Astrocyte of the spinal cord (primary cell): ENCODE data around the gene ABCC8.

Source experiments
- DNase-seq: peaks from one replicate; pipeline ENCODE4 v3.0.0; 2011; ENCODE audit warnings: low read depth, low spot score
- H3K4me3 ChIP-seq: 2 replicates; pipeline ENCODE4 v1.5.1; 2011; ENCODE audit warnings: low read depth, mild to moderate bottlenecking, low read length, moderate library complexity
- CTCF ChIP-seq: IDR thresholded peaks from 2 replicates; pipeline ENCODE4 v1.5.1; 2012; ENCODE audit warnings: low read depth, mild to moderate bottlenecking, low read length, inconsistent platforms
- in situ Hi-C: cut with HindIII; loops from 2 replicates; pipeline ENCODE4 v1.10.0; 2017; ENCODE audit warnings: low sequenced_read_pairs

ABCC8 gene

GRCh38 chr11:17389211-17389956 is 87.3 kb downstream of the ABCC8 start:
- H3K4me3 ChIP-seq: peak overlapping the region; percentile 30
- peak; percentile 55 for TF ChIP-seq CTCF
- in situ Hi-C loops: no loop called here
- DNase-seq: peak; percentile 8

GRCh38 chr11:17388609-17389210 is 87.9 kb downstream of the ABCC8 start, which contains the start of gene KCNJ11:
Gene KCNJ11 (minus strand): TSS chr11:17388659. CDS start chr11:17388091, 568 bp downstream.
- H3K4me3 ChIP-seq: peak within 1 kb of the TSS; percentile 30
- DNase-seq: no peak
- TF ChIP-seq CTCF: no peak
- in situ Hi-C loops: no loop called here

- no peak for DNase-seq
- TF ChIP-seq CTCF: no peak
- in situ Hi-C loops: no loop called here
- no peak overlapping the region for H3K4me3 ChIP-seq
Measured at GRCh38 chr11:17387811-17388210, 88.8 kb downstream of the ABCC8 start.

GRCh38 chr11:17387254-17387653 is 89.4 kb downstream of the ABCC8 start:
- no peak for DNase-seq
- in situ Hi-C loops: no loop called here
- TF ChIP-seq CTCF: no peak
- no peak overlapping the region for H3K4me3 ChIP-seq

GRCh38 chr11:17386331-17387084 is 90.1 kb downstream of the ABCC8 start:
- in situ Hi-C loops: no loop called here
- peak; percentile 11 for DNase-seq
- H3K4me3 ChIP-seq: no peak overlapping the region
- peak; percentile 66 for TF ChIP-seq CTCF

- no peak overlapping the region for H3K4me3 ChIP-seq
- no peak for TF ChIP-seq CTCF
- in situ Hi-C loops: no loop called here
- no peak for DNase-seq
Measured at GRCh38 chr11:17385926-17386325, 90.7 kb downstream of the ABCC8 start.
